ENCODE measurements around the gene RHOXF2.
"Not testable (repeated sequence)": the region's sequence is repeated elsewhere in the genome, so short reads cannot be mapped to it uniquely, and the experiment has no call there.

RHOXF2 gene

GRCh38 chrX:120158313-120158712 lies at the start of gene RHOXF2:
TSS of gene RHOXF2 (plus strand) at chrX:120158613. CDS start at chrX:120158751, 138 bp downstream.
- FAIRE-seq, result not testable (repeated sequence)

- no peak for FAIRE-seq
These were observed 49.0 kb upstream of the RHOXF2 start for GRCh38 chrX:120109378-120109777.

- FAIRE-seq, result no peak
These were observed 46.8 kb upstream of the RHOXF2 start for GRCh38 chrX:120111611-120112010.

GRCh38 chrX:120115438-120115963 lies 42.9 kb upstream of the RHOXF2 start, which contains the start of gene RHOXF1:
TSS of gene RHOXF1 (minus strand) at chrX:120115913. CDS start at chrX:120115862, 51 bp downstream.
- no peak for FAIRE-seq

- no peak for FAIRE-seq
These were observed 38.2 kb upstream of the RHOXF2 start for GRCh38 chrX:120120223-120120622.

GRCh38 chrX:120125444-120125843 lies 33.0 kb upstream of the RHOXF2 start:
- no peak for FAIRE-seq

GRCh38 chrX:120128306-120128846 lies 30.0 kb upstream of the RHOXF2 start:
- FAIRE-seq, result not testable (repeated sequence)

- no peak for FAIRE-seq
These were observed 22.3 kb upstream of the RHOXF2 start for GRCh38 chrX:120136128-120136527.

- FAIRE-seq, result no peak
These were observed 21.6 kb upstream of the RHOXF2 start for GRCh38 chrX:120136840-120137239.

GRCh38 chrX:120137439-120137838 lies 21.0 kb upstream of the RHOXF2 start:
- FAIRE-seq, result peak; percentile 77

GRCh38 chrX:120140293-120140981 lies 18.0 kb upstream of the RHOXF2 start:
- no peak for FAIRE-seq

GRCh38 chrX:120144178-120144844 lies 14.1 kb upstream of the RHOXF2 start:
- FAIRE-seq, result no peak

GRCh38 chrX:120145295-120145925 lies 13.0 kb upstream of the RHOXF2 start:
- FAIRE-seq, result no peak

GRCh38 chrX:120146323-120146722 lies 12.1 kb upstream of the RHOXF2 start:
- FAIRE-seq, result not testable (repeated sequence)

- no peak for FAIRE-seq
These were observed 10.9 kb upstream of the RHOXF2 start for GRCh38 chrX:120147537-120147936.

- peak; percentile 80 for FAIRE-seq
These were observed 8.2 kb upstream of the RHOXF2 start for GRCh38 chrX:120150109-120150744.

- not testable (repeated sequence) for FAIRE-seq
These were observed 673 bp downstream of the RHOXF2 start for GRCh38 chrX:120159086-120159485.

- FAIRE-seq, result not testable (repeated sequence)
These were observed 34.8 kb downstream of the RHOXF2 start for GRCh38 chrX:120193254-120193653.

- not testable (repeated sequence) for FAIRE-seq
These were observed 35.3 kb downstream of the RHOXF2 start for GRCh38 chrX:120193720-120194119.

- FAIRE-seq, result not testable (repeated sequence)
These were observed 37.4 kb downstream of the RHOXF2 start for GRCh38 chrX:120195786-120196185.

- FAIRE-seq, result peak; percentile 77
These were observed 38.3 kb downstream of the RHOXF2 start for GRCh38 chrX:120196626-120197283.

- FAIRE-seq, result no peak
These were observed 42.4 kb downstream of the RHOXF2 start for GRCh38 chrX:120200851-120201250.
